GM12801 (cell line): ENCODE data around the gene ZFP62.

ENCODE experiments used
- TF ChIP-seq, protein P1 (sequence below): IDR thresholded peaks from one replicate; pipeline ENCODE4 v1.5.1; 2011; ENCODE audit warnings: control low read depth; ENCODE audit not compliant: insufficient read length; ENCODE audit errors: extremely low read depth

The ZFP62 gene

DNA sequence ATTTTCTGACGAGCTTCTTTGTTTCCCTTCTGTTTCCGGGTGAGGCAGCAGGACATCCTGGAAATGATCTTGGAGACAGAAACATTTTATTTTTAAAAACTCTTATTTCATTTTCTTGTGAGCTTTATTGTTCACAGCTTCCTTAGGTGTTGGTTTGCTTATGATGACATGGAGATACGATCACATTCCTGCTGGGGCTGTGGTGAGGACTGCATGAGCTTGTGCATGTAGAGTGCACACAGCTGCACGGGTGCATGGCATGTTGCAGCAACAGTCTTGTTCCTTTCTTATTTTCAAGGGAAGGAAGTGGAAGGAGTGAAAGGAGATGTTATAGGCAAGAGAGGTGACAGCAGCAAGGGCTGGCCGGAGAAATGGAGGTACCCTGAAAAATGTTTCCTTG, 39.1 kb upstream of the ZFP62 start:
- TF ChIP-seq, protein P1, sequence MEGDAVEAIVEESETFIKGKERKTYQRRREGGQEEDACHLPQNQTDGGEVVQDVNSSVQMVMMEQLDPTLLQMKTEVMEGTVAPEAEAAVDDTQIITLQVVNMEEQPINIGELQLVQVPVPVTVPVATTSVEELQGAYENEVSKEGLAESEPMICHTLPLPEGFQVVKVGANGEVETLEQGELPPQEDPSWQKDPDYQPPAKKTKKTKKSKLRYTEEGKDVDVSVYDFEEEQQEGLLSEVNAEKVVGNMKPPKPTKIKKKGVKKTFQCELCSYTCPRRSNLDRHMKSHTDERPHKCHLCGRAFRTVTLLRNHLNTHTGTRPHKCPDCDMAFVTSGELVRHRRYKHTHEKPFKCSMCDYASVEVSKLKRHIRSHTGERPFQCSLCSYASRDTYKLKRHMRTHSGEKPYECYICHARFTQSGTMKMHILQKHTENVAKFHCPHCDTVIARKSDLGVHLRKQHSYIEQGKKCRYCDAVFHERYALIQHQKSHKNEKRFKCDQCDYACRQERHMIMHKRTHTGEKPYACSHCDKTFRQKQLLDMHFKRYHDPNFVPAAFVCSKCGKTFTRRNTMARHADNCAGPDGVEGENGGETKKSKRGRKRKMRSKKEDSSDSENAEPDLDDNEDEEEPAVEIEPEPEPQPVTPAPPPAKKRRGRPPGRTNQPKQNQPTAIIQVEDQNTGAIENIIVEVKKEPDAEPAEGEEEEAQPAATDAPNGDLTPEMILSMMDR: no peak

DNA sequence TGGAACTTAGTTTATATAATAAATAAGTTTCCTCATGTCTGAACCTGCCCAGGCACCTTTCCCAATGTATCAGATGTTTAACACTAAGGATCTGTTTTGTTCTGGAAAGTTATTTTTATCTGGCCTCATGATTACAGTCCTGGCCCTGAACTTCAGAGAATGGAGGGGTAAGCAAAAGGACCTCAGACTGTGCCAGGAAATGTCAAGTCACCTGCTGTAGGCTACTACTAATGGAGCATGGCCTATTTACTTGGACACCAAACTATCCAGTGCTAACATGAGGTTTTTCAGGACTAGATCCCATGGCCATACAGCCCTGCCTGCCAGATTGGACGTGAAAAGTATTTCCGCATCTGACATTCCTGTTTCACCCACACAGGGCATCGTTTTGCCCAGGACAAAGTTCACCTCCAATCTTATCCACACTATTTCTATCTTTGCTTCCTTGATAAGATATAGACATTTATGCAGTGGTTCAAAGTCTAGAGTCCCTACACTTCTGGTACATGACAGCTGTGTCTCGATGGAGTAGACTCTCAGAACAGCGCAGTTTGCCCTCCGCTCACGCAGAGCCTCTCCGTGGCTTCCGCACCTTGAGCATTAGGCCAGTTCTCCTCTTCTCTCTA, 37.7 kb upstream of the ZFP62 start, which contains the start of gene BTNL8:
Gene BTNL8, plus strand, starts transcription at position 539 of the 626 bp plus-strand sequence. CDS start 152 bp downstream, outside the sequence.
- TF ChIP-seq, protein P1: no peak

DNA sequence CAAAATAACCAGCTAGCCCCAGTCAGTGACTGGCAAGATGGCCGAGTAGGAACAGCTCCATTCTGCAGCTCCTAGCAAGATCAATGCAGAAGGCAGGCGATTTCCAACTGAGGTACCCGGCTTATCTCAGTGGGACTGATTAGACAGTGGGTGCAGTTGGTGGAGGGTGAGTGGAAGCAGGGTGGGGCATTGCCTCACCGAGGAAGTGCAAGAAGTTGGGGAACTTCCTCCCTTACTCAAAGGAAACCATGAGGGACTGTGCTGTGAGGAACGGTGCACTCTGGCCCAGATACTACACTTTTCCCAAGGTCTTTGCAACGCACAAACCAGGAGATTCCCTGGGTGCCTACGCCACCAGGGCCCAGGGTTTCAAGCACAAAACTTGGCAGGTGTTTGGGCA, 28.3 kb upstream of the ZFP62 start:
- TF ChIP-seq, protein P1: no peak

DNA sequence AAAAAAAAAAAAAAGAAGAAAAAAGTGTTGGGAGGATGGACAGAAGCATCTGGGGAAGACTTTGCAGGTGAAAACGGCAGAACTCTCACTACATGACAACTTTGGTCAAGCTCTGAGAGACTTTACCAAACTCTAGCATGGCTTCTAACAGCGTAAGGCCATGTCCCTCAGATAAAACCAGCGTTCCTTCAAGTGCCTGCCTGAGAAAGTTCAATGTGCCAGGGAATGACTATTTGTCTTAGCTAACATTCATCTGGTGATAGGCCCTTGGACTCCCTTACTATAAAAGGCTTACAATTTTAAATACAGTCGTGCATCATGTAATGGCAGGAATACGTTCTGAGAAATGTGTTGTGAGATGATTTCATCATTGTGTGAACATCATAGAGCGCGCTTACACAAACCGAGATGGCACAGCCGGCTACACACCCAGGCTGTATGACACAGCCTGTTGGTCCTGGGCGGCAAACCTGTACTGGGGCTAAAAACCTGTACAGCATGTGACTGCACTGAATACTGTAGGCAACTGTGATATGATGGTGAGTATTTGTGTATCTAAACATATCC, 14.9 kb upstream of the ZFP62 start:
- TF ChIP-seq, protein P1: no peak

DNA sequence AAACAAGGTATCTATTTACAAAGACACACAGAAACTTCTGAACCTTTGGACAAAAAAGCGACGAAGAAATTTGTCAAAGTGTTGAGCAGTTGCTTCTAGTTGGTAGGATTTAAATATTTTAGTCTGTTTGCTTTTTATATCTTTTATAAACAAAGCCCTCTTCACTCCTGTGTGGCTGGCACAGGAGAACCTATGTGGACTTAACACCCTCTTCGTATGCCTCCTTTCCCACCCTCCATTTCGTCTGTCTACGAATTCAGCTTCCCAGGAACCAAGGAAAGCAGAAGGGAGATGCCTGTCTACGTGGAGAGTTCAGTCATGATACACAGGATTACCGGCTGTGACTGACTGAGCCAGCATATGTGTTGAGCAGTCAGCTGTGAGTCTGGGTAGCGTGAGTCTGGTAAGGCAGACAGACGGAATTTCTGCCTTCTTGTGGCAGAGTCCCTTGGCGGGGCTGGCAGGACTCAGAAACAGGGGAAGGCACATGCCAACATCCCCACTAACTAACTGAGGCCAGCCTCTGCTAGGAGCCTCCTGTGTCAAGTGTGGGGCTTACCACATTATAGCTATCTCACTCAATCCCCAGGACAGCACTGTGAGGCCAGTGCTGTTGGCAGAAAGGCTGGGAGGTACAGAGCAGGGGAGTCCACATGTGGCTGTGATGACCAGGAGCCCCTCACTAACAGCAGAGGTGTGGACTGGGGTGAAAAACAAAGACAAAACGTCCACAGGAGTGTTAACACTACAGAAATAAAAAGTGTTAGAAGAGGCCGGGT, 13.9 kb upstream of the ZFP62 start:
- TF ChIP-seq, protein P1: no peak

DNA sequence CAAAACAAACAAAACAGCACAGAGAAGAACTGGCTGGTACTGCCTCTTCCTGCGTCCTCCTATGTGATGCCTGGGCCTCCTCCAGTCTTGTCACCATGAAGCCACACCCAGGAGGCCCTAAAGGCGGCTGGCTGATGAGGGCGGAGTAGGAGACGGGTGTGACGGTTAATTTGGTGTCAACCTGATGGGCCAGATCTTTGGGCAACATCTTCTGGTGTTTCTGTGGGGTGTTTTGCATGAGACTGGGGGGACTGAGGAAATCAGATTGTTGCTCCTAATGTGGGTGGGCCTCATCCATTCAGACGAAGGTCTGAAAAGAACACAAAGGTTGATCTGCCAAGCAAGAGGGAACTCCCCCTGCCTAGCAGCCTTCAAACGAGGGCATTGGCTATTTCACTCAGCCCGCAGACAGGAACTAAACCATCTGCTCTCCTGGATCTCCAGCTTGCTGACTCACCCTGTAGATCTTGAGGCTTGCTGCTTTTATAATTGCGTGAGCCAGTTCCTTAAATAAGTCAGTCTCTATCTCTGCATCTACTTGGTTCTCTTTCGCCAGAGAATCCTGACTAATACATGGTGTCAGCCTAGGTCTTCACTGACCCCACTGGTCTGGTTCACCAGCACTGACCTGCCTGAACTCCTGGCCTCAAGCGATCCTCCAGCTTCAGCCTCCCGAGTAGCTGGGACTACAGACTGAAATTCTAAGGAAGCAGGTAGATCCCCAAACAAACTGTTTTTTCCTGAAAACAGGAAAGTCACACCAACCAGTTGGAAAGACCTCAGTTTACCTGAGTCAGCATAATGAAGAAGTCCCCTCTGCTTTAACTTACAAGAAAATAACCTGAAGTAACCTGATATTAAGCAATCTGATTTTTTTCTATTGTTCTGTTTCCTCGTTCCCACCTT, 12.8 kb upstream of the ZFP62 start:
- TF ChIP-seq, protein P1: no peak

DNA sequence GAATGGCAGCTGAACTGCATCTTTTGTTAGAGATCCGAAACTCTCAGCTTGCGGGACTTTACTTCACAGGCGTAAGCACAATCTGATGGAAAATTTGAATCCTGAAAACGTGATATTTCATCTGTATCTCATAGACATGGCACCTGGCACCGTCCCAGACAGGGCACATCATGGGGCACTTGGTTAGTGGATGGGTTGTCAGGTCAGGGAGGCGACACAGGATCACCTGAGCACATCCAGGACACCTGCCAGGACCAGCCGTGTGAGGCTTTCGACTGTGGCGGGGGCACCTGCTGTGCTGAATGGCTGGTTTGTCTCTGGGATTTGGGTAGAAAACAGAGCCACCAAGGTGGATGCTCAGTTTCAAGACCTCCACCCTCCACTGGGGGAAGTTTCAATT, 11.3 kb upstream of the ZFP62 start:
- TF ChIP-seq, protein P1: no peak
